Smooth muscle cell (in vitro differentiated cells): ENCODE data around the gene LAMTOR4. TPM values are rescaled to one million over a fixed set of nuclear protein-coding genes. Genes with fewer than 3 reads are reported as not detected.
"Not testable (repeated sequence)": the region's sequence is repeated elsewhere in the genome, so short reads cannot be mapped to it uniquely, and the experiment has no call there.

Source experiments
- DNase-seq: peaks from one replicate; lab custom pipeline; 2025; ENCODE audit not compliant: unreplicated experiment; lab: John Stamatoyannopoulos, UW
- H2AFZ ChIP-seq: fragments of 200-600 bp; sonication (generic); 2 replicates; pipeline ENCODE4 v1.6.0; 2016; ENCODE audit warnings: antibody characterized with exemption, low read depth, mild to moderate bottlenecking
- H3F3A ChIP-seq: fragments of 200-600 bp; sonication (generic); 2 replicates; pipeline ENCODE4 v1.6.0; 2017; ENCODE audit warnings: antibody characterized with exemption, low read depth
- H3K27ac ChIP-seq: fragments of 200-600 bp; sonication (generic); 2 replicates; pipeline ENCODE4 v1.5.1; 2016; ENCODE audit warnings: low read depth, mild to moderate bottlenecking
- H3K27me3 ChIP-seq: fragments of 200-600 bp; sonication (generic); 2 replicates; pipeline ENCODE4 v1.6.1; 2016; ENCODE audit warnings: low read depth, mild to moderate bottlenecking
- H3K36me3 ChIP-seq: fragments of 200-600 bp; sonication (generic); 2 replicates; pipeline ENCODE4 v1.5.1; 2016; ENCODE audit warnings: low read depth
- H3K4me1 ChIP-seq: fragments of 200-600 bp; sonication (generic); 2 replicates; pipeline ENCODE4 v1.5.1; 2016; ENCODE audit warnings: low read depth
- H3K4me2 ChIP-seq: fragments of 200-600 bp; sonication (generic); 2 replicates; pipeline ENCODE4 v1.6.0; 2016; ENCODE audit warnings: mild to moderate bottlenecking
- H3K4me3 ChIP-seq: fragments of 200-600 bp; sonication (generic); 2 replicates; pipeline ENCODE4 v1.5.1; 2016; ENCODE audit warnings: mild to moderate bottlenecking
- H3K79me2 ChIP-seq: fragments of 200-600 bp; sonication (generic); 2 replicates; pipeline ENCODE4 v1.6.0; 2016; ENCODE audit warnings: low read depth, mild to moderate bottlenecking
- H3K9ac ChIP-seq: fragments of 200-600 bp; sonication (generic); 2 replicates; pipeline ENCODE4 v1.6.0; 2016; ENCODE audit warnings: low read depth
- H3K9me3 ChIP-seq: fragments of 200-600 bp; sonication (generic); replicated peaks from 2 replicates; pipeline ENCODE4 v1.5.1; 2016; ENCODE audit warnings: low read depth
- H4K20me1 ChIP-seq: fragments of 200-600 bp; sonication (generic); 2 replicates; pipeline ENCODE4 v1.6.0; 2016; ENCODE audit warnings: low read depth
- WGBS: methylation state at CpG from one replicate; pipeline ENCODE4 v1.1.7; 2016; ENCODE audit warnings: low lambda C conversion rate; 5-methylcytosine and 5-hydroxymethylcytosine counted together
- polyA plus RNA-seq: library from polyadenylated mRNA; unstranded; fragments of >200 nt; fragmentation: Nextera tagmentation; extraction: Ambion mirVana; gene quantifications from 2 replicates; pipeline ENCODE4 v1.2.1, GENCODE V29; 2016
- total RNA-seq: library from RNA; depleted of rRNA; stranded (reverse); fragments of >200 nt; gene quantifications from 2 replicates; pipeline ENCODE4 v1.2.3, GENCODE V29; 2014
- TF ChIP-seq, protein P1 (sequence below): fragments of 200-600 bp; sonication (generic); IDR thresholded peaks from 2 replicates; pipeline ENCODE4 v1.5.1; 2017; ENCODE audit warnings: borderline replicate concordance, mild to moderate bottlenecking, antibody characterized with exemption; ENCODE audit not compliant: insufficient read depth, poor library complexity, severe bottlenecking

LAMTOR4 gene
- total and polyA plus RNA-seq, 2 experiments from 2014 or later, result 108 to 203 TPM

DNA sequence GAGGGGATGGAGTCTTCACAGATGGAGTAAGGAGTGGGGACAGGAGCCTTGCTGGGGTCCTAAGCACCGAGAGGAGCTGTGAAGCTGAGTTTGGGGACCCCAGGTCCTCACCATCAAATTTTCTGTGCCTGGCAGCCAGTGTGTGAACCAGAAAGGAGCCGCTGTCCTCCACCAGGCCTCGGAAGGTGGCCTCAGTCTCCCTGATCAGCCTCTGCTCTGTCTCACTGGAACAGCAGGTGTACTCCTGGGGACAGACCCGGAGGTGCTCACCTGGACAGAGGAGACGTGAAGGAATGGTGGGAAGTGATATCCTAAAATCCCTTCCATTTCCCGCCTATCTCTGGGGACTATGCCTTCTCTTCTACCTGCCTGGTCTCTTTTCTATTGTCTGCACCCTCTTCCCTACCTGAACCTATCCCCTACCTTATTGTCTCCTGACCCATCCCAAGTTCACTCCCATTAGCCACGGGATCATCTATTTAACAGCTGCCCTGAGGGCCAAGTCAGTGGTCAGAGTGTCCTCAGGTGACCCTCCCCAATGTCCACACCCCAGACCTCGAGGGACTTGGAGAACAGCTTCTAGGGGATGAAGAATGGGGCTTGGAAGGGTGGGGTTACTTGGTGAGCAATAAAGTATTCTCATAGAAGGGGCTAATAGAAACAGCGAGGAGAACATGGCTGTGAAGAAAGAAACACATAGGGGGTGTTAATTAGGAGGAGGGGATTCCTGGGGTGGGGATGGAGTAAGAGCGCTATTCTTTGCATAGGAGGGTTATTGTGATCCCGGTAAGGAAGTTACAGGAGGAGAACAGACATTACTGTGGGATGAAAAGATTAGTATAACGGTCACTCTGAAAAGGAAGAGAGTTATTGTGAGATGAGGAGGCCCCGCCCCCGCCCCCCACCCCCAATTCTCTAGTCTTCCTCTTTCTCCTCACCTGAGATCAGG, 27.7 kb downstream of the LAMTOR4 start:
- TF ChIP-seq, protein P1, sequence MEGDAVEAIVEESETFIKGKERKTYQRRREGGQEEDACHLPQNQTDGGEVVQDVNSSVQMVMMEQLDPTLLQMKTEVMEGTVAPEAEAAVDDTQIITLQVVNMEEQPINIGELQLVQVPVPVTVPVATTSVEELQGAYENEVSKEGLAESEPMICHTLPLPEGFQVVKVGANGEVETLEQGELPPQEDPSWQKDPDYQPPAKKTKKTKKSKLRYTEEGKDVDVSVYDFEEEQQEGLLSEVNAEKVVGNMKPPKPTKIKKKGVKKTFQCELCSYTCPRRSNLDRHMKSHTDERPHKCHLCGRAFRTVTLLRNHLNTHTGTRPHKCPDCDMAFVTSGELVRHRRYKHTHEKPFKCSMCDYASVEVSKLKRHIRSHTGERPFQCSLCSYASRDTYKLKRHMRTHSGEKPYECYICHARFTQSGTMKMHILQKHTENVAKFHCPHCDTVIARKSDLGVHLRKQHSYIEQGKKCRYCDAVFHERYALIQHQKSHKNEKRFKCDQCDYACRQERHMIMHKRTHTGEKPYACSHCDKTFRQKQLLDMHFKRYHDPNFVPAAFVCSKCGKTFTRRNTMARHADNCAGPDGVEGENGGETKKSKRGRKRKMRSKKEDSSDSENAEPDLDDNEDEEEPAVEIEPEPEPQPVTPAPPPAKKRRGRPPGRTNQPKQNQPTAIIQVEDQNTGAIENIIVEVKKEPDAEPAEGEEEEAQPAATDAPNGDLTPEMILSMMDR, result no peak
- Histone ChIP-seq H3K27ac (no peak overlapping the region), H3K9me3 (no peaks in the 10 kb centered on the region), H4K20me1 (no peaks in the 10 kb centered on the region), H3K4me3 (peak overlapping the region; percentile 94), H3K4me2 (peak overlapping the region; percentile 99), H3K79me2 (no peaks in the 10 kb centered on the region), H3K27me3 (peaks cover 11% of the 10 kb centered on the region), H3K9ac (peak overlapping the region; percentile 53), H3K36me3 (no peaks in the 10 kb centered on the region), H3F3A (peaks cover 4% of the 10 kb centered on the region), H3K4me1 (peaks cover 6% of the 10 kb centered on the region), H2AFZ (peak overlapping the region; percentile 99)
- 50% methylated on average over 14 of the region's 14 CpGs for WGBS
- DNase-seq, result no peak

DNA sequence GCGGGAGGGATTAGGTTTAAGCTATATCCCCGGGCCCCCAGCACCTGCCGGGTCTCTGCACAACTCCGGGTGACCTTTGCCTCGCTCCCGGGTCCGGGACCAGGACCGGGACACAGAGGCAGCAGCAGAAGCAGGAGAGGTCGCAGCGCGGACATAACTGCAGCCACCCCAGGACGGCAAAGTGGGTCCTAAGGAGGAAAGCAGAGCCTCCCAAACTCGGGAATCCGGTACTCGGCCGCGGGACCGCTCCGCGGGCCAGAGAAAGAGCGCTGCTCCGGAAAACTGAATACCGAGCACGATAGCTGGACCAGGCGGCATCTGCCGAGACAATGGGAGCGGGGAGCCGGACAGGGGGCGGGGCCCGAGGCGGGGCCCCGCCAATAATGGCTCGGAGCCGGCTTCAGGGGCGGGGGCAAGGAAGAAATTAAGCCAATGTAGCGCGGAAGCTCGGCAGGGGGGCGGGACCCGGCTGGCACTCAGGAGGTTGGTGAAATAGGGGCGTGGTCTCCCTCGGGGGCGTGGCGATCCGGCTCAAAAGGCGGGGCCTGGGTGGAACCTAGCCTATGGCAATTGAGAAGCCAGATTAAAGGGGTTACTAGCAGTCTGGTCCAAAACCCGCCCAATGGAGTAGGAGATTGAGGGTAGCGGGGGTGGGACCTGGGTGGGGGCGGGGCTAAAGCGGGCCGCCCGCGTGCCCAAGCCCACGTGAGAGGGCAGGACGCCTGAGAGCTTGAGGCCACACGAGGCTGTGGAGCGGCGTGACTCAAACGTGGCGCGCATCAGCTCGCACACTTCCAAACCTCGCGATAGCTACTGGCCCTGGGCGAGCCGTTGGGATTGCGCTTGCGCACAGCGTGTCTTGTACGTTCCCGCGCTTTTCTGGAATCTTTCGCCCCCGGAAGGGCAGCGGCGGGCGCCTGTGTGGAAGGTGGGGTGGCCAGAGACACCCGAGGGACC, 28.6 kb downstream of the LAMTOR4 start, which contains the start of the genes GPC2 and STAG3:
TSS of gene GPC2 (minus strand) at position 337 of the 957 bp plus-strand sequence. CDS start at position 155, 182 bp downstream.
TSS of gene STAG3 (plus strand) at position 874 of the 957 bp plus-strand sequence. CDS start 2,639 bp downstream, outside the sequence.
- Histone ChIP-seq H3K4me3 (peak within 1 kb of the TSS; percentile 94), H3K9ac (peak within 1 kb of the TSS; percentile 53), H3K9me3 (no peaks in the 10 kb centered on the region), H3K27me3 (peaks cover 1% of the 10 kb centered on the region), H3K4me2 (peak within 1 kb of the TSS; percentile 99), H2AFZ (peak within 1 kb of the TSS; percentile 99), H3K4me1 (peaks cover 6% of the 10 kb centered on the region), H4K20me1 (no peaks in the 10 kb centered on the region), H3K27ac (no peak within 1 kb of the TSS), H3K79me2 (no peaks in the 10 kb centered on the region), H3F3A (no peaks in the 10 kb centered on the region), H3K36me3 (no peaks in the 10 kb centered on the region)
- DNase-seq, result peak; percentile 76
- WGBS, result 24% methylated on average over 77 of the region's 78 CpGs
- TF ChIP-seq, protein P1, result no peak

DNA sequence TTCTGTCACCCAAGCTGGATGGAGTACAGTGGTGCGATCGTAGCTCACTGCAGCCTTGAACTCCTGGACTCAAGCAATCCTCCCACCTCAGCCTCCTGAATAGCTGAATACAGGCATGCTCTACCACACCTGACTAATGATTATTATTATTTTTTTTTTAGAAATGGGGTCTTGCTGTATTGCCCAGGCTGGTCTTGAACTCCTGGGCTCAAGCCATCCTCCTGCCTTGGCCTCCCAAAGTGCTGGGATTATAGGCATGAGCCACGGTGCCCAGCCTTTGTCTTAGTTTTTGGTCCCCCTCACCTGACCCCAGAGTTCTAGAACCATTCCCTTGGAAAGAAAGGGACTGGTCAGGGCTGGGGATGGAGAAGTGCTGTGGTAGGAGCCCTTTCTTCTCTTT, 31.4 kb downstream of the LAMTOR4 start:
- H3K27me3 ChIP-seq, H3K4me3 ChIP-seq, H3F3A ChIP-seq, H3K9me3 ChIP-seq, H3K27ac ChIP-seq, H4K20me1 ChIP-seq, DNase-seq, H3K4me2 ChIP-seq, H3K79me2 ChIP-seq, H3K4me1 ChIP-seq, H3K36me3 ChIP-seq, H3K9ac ChIP-seq, H2AFZ ChIP-seq: not testable (repeated sequence)
- WGBS, result 100% methylated on average over 3 of the region's 3 CpGs

DNA sequence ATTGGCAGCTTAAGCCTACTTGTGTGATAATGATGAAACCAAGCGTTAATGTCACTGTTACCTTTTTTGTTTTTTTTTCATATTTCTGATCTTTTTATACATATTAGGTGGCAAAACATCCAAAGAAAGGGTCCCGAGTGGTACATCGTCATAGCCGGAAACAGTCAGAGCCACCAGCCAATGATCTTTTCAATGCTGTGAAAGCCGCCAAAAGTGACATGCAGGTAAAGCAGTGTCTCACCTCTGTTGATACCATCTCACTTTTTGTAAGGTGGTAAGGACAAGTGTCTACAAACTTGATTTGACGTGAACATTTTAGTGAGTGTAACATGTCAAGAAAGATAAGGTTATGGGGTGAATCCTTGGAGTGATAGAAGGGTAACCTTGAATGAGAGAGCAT, 33.9 kb downstream of the LAMTOR4 start:
- H3K4me2 ChIP-seq, H4K20me1 ChIP-seq, H3F3A ChIP-seq, H2AFZ ChIP-seq, DNase-seq, H3K9ac ChIP-seq, H3K9me3 ChIP-seq, H3K27me3 ChIP-seq, H3K27ac ChIP-seq, H3K36me3 ChIP-seq, H3K4me1 ChIP-seq, H3K79me2 ChIP-seq, H3K4me3 ChIP-seq: not testable (repeated sequence)
- WGBS, result 81% methylated on average over 6 of the region's 6 CpGs

DNA sequence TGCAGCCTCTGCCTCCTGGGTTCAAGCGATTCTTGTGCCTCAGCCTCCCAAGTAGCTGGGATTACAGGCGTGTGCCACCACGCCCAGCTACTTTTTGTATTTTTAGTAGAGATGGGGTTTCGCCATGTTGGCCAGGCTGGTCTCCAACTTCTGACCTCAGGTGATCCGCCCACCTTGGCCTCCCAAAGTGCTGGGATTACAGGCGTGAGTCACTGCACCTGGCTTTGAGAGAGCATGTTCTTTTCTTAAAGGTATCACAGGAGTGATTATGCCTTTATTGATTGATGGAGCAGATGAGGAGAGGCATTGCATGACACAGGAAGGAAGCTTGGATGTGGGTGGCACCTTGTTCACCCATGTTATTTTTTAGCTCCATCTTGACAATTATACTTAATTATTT, 34.4 kb downstream of the LAMTOR4 start:
- H3K4me2 ChIP-seq, H3F3A ChIP-seq, H4K20me1 ChIP-seq, H3K4me3 ChIP-seq, H3K36me3 ChIP-seq, H3K9ac ChIP-seq, DNase-seq, H2AFZ ChIP-seq, H3K27me3 ChIP-seq, H3K79me2 ChIP-seq, H3K27ac ChIP-seq, H3K4me1 ChIP-seq, H3K9me3 ChIP-seq: not testable (repeated sequence)
- 87% methylated on average over 6 of the region's 6 CpGs for WGBS
